Middle frontal gyrus (tissue), 1 donor: ENCODE measurements around the gene MED25.

Experiments used
- DNase-seq: peaks from one replicate; pipeline ENCODE4 v3.0.0-alpha.2; 2015; ENCODE audit warnings: low spot score; ENCODE audit errors: extremely low spot score

MED25 gene

DNA sequence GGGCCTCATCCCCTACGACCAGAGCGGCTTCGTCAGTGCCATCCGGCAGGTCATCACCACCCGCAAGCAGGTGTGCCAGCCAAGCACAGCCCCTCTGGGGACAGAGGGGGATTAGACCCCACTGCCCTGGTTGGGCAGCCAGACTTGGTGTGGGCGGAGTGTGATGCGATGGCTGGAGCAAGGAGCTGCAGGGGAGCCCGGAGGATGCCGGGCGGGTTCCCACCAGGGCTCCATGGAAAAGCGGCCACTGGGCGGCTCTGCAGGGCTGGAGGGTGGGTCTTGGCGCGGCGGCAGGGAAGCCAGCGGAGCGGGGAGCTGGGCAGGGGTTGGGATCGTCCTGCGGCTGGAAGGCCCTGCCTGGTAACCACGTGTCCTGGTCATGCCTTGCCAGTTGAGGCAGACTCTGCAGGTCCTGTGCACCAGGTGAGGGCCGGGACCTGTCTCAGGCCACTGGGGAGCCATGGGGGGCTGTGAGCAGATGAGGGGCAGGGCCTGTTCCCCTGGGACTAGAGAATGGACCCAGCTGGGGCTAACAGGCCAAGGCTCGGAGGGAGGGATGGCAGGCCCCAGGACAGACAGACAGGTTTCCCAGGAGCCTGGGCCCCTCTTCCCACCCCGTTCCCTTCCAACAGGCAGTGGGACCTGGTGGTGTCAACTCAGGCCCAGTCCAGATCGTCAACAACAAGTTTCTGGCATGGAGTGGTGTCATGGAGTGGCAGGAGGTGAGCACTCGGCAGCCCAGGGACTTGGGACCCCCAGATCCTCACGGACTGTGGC is 39.2 kb downstream of the MED25 start:
- no peak for DNase-seq

DNA sequence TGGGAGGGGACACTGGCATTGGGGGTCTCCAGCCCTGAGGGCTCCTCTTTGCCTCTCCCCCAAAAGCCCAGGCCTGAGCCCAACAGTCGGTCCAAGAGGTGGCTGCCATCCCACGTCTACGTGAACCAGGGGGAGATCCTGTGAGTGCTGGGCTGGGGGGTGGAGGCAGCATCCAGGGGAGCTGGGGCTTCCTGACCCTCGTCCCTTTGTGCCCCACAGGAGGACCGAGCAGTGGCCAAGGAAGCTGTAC is 39.7 kb downstream of the MED25 start:
- no peak for DNase-seq

DNA sequence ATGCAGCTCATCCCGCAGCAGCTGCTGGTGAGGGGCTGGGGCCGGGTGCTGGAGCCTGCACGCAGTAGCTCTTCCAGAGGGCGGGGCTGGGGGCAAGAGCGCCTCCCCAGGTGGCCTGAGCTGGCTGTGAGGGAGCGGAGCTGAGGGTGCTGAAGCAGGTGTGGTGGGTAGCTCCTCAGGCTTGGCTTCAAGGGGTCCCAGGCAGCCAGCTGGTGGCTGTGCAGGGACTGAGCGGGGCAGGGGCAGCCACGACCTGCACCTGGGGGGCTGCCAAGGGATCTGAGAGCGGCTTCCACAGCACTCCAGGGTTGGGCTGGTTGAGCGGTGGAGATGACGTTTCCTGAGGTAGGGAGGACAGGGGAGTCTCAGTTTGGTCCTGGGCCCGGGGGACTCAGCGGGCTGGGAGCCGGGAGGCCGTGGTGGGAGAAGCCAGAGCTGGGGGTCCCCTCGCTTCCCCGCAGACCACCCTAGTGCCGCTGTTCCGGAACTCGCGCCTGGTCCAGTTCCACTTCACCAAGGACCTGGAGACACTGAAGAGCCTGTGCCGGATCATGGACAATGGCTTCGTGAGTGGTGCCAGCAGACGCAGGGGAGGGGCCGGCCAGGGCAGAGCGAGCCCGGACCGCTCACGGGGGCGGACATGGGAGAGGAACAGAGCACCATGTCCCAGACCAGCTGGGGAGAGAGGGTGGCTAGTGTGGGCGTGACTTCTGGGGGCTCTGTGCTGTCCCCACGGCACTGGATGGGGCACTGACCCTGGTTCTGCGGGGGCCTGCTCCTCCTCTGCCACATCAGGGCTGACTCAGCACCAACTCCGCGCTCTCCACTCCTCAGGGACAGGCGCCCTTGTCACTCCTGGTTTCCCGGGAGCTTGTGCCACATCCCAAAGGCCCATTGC is 40.2 kb downstream of the MED25 start:
- DNase-seq: no peak

DNA sequence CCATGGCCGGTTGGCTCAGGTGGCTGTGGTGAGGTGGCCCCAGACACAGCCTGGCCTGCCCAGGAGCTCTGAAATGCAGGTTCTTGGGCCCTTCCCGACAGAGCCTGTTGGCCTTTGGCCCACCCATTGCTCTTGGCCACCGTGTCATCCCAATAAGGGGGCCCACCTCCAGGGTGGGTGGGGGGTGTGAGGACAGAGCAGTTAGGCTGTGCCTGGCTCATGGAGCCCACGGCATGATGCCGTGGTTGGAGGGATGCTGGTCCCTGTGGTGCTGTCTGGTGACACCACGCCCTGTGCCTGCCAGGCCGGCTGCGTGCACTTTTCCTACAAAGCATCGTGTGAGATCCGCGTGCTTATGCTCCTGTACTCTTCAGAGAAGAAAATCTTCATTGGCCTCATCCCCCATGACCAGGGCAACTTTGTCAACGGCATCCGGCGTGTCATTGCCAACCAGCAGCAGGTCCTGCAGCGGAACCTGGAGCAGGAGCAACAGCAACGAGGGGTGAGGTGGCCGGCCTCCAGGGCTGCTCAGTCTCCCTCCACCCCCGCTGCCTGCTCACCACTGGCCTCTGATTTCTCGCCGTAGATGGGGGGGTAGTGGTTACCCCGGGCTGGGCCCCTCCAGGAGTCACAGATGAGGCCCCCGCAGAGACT is 41.7 kb downstream of the MED25 start:
- DNase-seq: no peak

DNA sequence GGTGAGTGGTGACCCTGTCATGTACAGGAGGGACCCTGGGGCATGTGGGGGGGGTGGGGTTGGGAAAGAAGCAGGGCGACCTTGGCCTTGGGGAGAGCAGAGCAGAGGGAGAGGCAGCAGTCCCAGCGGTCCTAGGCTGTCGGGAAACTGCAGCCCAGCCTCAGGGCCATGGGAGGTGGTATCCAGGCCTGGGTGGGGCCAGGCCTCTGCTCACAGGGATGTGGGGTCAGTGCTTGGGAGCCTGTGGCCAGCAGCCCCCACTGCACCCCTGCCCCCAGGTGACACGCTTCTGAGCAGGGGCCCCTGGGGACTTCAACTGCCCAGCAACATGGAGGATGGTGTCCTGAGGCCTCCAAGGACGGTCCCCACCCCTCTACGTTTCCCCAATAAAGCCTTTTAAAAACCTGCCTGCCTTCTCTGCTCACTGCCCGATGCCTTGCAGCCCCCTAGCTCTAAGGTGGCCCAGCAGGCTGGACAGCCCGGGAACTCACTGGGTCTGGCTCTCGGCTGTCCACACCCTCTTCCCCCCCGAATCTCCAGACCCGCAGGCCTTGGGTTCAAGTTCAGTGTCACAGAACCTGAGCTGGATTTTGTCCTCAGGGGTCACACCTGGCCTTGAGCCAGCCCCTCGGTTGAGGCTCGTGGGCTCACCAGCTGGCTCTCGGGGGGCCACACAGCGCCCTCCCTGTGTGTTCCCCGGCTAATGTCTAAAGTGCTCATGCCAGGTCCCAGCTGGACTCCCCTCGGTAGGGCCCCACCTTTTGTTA is 42.4 kb downstream of the MED25 start:
- DNase-seq: no peak

DNA sequence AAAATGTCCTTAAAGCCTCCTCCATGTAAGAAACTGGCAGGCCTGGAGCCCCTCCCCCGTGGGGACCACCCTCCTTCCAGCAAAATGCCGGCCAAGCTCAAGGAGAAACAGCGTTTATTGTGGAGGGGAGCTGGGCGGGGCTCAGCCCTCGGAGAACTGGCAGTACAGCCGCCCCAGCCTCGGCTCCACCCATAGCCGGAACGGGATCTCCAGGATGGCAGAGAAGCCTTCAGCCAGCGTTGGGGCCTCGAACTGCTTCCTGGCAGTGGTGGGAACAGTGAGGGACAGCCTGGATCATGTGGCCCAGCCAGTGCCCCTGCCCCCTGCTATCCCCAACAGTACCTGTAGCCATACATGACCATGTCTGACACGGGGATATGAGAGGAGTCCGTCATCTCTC is 43.0 kb downstream of the MED25 start:
- DNase-seq: no peak

DNA sequence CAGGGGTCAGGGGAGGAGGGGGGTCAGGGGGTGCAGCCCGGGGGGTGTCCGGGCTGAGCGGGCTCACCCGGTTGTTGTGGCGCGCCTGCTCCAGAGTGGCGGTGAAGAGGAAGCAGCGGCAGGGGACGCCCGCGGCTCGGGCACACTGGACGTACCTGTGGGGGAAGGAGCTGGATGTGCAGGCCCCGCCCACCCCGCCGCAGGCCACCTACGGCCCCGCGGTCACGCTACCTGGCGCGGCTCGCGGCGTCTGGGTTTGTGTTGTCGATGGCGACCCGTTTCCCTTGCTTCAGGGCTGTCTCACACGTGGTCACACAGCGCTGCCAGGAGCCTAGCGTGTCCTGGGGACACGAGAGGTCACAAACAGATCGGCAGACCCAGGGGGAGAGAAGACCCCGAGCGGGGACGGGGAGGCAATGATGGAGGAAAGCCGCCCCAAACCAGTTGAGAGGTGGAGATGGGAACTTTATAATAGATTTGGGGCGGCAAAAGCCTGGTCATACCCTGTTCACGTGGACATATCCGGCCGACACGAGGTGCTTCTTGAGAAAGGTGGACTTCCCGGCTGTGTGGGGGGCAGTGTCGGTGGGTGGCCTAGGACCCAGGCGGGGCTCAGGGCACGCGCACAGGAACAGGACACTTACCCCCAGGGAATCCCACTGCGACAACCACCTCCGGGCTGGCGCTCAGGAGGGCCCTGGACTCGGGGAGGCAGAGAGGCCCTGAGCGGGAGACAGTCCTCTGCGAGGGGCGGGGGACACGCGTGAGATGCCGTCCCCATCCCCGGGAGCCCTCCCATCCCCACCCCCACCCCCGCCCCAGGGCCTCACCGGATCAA is 43.7 kb downstream of the MED25 start:
- DNase-seq: no peak

DNA sequence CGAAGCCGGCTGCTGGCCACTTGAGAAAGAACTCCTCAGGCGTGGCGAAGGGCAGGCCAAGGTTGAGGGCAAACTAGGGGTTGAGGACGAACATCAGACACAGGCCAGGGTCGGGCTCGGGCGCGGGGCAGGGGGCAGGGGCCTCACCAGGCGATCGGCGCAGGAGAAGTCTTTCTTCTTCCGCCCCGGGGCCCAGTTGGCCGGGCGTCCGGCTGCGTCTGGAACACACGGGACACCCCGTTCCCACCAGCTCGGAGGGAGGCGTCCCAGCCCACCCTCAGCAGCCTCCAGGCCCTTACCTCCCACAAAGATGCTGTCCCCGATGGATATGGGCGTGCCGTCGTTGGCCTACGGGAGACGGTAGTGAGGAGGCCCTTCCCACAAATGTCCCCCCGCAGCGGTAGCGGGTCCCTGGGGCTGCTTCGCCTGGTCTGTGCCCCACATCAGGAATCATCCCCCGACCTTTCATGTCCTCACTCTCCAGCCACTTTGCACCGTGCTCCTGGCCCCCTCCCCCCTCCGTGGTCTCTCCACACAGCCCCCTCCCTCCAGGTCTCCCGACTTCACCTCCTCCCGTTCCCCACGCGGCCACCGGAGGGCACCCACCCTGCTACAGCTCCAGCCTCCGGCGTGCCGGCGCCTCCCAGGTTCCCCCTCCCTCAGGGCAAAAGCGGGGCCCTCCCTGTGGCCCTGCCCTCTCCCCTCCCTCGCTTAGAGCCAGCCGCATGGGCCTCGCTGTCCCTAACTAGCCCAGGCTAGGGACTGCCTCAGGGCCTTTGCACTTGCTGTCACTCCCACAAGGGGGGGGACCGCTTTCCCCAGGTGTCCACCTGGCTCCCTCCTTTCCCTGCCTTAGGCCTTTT is 44.5 kb downstream of the MED25 start:
- DNase-seq: no peak

DNA sequence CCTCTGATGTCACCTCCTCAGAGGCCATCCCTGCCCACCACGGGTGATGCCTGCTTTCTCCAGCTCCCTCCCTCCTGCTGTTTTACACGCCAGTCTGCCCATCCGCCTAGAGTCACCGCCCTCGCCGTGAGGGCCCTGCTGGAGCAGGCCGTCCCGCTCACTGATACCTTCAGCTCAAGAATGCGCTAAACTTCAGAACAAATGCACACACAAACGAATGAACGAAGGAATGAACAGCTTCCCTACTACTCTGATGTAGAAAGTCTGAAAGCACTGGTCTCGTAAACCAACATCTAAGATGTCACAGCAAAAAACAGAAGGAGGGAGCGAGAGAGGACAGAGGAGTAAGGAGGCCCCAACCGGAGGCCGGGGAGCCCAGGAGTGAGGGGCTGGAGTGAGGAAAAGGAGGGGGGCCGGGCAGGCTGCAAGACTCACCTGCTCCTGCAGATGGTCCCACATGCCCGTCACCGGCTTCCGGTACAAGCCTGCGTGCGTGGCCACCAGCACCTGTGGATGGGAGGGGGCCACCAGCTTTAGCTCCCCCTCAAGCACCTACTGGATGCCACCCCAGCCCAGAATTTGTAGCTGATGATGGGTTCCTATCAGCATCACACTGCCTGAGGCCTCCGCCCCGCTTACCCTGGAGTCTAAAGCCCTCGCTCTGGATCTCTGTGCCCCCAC is 45.3 kb downstream of the MED25 start:
- DNase-seq: no peak

DNA sequence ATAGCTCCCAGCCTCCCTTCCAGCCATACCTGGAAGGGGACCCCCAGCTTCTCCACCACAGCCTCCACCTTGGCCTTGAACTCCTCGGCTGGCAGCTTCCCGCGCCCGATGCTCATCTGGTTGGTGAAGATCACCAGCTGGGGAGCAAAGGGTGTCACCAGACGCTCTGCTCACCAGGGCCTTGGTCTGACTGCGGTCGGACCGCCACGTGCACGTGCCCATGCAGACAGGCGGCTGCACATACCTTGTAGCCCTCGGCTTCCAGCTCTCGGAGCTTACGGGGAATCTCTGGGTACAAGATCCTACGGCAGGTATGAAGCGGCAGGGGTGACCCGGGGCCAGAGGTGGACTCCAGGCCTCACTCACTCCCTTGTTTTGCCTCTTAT is 45.8 kb downstream of the MED25 start:
- no peak for DNase-seq

DNA sequence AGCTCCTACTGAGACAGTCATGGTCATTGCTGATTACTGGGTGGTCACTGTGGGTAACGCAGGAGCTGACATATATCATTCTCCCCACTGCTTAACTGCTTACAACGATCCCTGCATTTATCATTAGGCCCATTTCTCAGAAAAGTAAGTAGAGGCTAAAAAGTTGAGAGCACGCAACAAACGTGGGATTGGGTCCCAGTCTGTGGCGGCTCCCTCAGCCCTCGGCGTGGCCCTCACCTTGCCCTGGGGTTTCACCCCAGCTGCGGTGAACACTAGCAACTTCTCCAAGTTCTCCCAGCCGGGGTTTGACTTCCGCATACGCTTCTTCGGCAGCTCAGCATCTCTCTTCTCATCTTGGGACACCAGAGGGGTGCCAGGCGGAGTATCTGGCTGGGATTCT is 46.8 kb downstream of the MED25 start:
- no peak for DNase-seq

DNA sequence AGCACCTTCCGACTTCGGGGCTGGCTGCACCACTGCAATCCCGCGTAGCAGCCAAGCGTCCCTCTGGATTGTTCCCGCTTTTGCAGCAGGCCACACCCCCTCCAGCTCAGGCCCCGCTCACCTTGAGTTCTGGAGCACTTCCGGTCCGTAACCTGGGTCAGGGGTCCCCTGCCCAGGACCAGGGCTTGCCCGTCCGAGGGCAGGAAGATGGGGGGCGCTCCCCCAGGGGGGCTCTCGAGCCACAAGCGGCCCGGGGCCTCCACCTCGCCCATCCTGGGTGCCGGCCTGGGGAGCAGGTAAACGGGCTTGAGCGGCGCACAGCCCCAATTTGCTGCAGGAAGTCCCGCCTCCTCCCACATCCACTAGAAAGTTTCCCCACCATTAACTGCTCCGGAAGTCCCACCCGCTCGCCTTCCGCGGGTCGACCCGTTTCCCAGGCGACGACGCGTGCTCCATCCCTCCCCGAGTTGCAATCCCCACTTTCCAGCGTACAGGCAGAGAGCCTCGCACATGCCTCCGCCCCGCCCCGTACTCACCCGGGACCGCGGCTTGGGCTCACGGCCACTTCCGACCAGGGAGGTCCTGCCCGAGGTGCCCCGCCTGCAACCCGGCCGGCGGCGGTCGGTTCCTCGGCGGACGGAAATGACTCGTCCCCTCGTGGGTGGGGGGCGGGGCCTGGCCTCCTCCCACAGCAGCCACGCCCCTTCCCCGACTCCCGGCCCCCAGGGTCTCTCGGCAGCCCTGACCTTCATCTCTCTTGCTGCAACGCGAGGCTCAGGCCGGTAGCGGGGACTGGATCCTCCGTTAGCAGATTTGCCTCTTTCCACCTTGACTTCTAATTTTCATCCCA is 49.1 kb downstream of the MED25 start, which contains the start of gene PNKP:
TSS of gene PNKP (minus strand) at position 644 of the 850 bp plus-strand sequence. CDS start at position 272, 372 bp downstream.
- peak; percentile 85 for DNase-seq

DNA sequence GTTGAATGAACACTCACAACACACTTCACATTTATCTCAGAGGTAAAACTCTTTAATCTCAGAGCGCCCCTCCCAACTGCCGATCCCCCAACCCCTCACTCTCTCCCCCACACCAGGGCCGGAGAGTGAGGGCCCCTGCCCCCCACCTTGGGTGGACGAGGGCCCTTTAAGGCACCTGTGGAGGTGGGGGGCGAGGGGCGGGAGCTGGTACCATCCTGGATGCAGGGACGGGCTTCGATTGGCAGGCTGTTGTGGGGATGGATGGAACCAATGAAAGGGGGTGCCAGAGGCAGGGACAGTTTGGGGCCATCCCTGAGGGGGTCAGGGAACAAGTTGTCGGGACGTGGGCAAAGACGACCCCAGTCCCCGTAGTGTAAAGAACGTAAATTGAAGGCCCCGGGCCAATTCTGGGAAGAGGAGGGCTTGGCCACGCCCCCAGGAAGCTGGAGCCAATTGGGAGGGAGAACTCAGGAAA is 51.0 kb downstream of the MED25 start:
- DNase-seq: no peak

DNA sequence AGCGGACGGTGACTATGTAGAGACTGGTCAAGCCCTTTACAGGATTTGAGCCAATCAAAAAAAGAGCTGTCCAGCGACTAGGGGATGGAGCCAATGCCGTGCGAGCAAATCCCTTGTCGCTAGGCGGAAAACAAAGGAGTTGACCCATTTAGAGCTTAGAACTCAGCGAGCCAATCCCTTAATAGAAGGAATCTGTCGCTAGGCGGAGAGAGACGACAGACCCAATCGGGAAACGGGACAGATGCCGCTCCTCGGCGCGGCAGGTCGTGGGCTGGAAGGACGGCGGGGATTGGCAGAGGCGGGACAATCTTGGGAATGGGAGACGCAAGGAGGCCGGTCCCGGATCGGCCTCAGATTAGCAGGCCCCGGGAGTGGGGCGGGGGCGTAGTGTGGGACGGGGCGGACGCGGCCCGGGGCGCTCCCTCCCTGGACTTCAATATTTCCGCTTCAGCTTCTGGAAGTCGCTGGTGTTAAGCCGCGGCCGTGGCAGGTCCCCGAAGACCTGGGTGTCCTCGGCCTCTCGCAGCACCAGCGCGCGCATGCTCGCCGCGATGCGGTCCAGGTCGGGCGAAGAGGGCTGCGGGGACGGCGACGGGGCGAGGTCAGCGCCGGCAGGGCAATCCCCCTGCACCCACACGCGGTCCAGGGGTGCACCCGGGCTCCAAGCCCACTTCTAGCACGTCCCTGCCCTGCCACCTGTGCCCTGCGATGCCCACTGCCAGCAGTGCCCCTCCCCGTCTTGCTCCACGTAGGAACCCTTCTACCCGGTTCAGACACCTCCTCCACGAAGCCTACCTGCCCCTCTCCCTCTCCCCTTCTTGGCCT is 51.6 kb downstream of the MED25 start:
- peak; percentile 100 for DNase-seq

DNA sequence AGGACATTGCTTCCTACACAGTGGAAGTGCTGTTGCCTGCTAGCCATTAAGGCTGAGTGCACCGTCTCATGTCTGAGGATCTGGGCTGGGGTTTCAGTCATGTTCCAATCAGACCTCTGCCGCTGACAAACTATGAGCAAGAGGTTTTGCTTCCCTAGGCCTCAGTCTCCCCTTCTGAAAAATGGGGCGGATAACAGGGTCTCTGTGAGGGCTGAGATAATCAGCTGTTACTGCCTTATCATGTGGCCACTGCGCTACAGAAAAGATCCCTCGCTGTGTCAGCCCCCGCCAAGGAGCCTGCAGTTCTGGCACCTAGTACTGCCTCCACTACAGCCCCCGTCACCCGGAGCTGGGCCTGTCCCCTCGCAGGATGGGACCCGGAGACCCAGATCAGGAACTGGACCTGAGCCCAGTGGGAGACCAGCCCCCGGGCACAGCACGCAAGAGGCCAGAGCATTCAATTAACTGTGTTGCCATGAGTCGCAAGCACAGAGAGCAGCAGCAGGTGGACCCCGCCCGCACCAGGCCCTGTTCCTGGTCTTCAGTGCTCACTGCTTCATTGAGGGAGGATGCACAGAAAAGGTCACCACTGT is 52.3 kb downstream of the MED25 start:
- no peak for DNase-seq

DNA sequence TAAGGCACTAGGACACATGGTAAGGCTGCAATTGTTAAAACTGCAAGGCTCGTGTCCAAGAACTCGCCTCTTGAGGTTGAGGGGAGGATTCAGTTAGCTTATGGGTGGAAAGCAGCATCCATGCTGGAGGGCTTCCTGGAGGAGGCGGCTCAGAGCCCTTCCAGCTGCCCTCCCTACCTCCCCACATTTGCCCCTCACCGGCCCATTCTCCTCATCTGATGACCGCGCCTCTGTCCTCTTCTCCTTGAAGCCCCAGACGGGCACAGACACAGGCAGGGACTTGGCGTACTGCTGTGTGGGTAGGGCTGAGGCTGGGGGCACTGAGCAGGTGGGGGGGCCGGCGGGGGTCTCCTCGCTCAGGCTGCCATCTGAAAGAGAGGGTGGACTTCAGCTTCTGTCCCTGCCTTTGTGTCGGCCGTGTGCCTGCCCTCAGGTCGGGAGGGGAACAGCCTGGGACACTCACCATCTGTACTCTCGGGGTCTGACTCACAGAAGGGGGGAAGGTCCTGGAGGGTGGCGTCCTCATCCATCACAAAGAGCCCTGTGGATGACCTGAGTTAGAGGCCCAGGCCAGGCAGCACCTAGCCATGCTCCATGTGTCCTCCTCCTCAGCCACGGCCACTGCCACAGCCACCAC is 53.4 kb downstream of the MED25 start:
- no peak for DNase-seq
